Heart left ventricle (tissue), 16 donors: ENCODE results near the gene AKR7A2. TPM values are rescaled to one million over a fixed set of nuclear protein-coding genes. Genes with fewer than 3 reads are reported as not detected.
"Not testable (repeated sequence)": the region's sequence is repeated elsewhere in the genome, so short reads cannot be mapped to it uniquely, and the experiment has no call there.

Experiments used
- ATAC-seq, 4 donors: fragments of 200-7000 bp; cut with Tn5 transposase; one replicate each; pipeline ENCODE4 v1.9.1; 2020 to 2022; ENCODE audit warnings: moderate library complexity in 4 of 4, mild to moderate bottlenecking in 3 of 4, moderate number of reproducible peaks in 1 of 4
- DNase-seq, 5 donors: peaks; one replicate each; pipeline ENCODE4 v3.0.0-alpha.2; 2020
- H3K27ac ChIP-seq, 12 donors: fragments of 200-600 bp; sonication (generic) in 4 of 12; one replicate each; pipeline versions ENCODE4 v1.5.0 to v1.8.0; 2016 to 2022; ENCODE audit warnings: mild to moderate bottlenecking in 2 of 12
- H3K27me3 ChIP-seq, 9 donors: fragments of 200-600 bp; sonication (generic) in 2 of 9; one replicate each; pipeline versions ENCODE4 v1.5.1 to v1.8.0; 2016 to 2022; ENCODE audit warnings: mild to moderate bottlenecking in 3 of 9
- H3K36me3 ChIP-seq, 9 donors: fragments of 200-600 bp; sonication (generic) in 2 of 9; one replicate each; pipeline versions ENCODE4 v1.5.0 to v1.8.0; 2018 to 2022; ENCODE audit warnings: mild to moderate bottlenecking in 2 of 9
- H3K4me1 ChIP-seq, 12 donors: fragments of 200-600 bp; sonication (generic) in 4 of 12; one replicate each; pipeline versions ENCODE4 v1.5.0 to v1.8.0; 2016 to 2022; ENCODE audit warnings: mild to moderate bottlenecking in 3 of 12
- H3K4me3 ChIP-seq, 12 donors: fragments of 200-600 bp; sonication (generic) in 4 of 12; one replicate each; pipeline versions ENCODE4 v1.5.0 to v1.8.0; 2017 to 2022; ENCODE audit warnings: mild to moderate bottlenecking in 9 of 12, moderate library complexity in 4 of 12
- H3K9me3 ChIP-seq, 12 donors: fragments of 200-600 bp; sonication (generic) in 4 of 12; one replicate each; pipeline versions ENCODE4 v1.5.0 to v1.8.0; 2016 to 2022; ENCODE audit warnings: mild to moderate bottlenecking in 1 of 12
- CTCF ChIP-seq, 12 donors: fragments of 200-600 bp; sonication (generic) in 4 of 12; IDR thresholded peaks; one replicate each; pipeline versions ENCODE4 v1.5.0 to v1.8.0; 2018 to 2022; ENCODE audit warnings: antibody characterized with exemption in 12 of 12, mild to moderate bottlenecking in 5 of 12
- POLR2A ChIP-seq, 2 donors: fragments of 450-650 bp; IDR thresholded peaks; one replicate each; pipeline ENCODE4 v1.6.1; 2017; ENCODE audit warnings: antibody characterized with exemption in 2 of 2, mild to moderate bottlenecking in 2 of 2, moderate library complexity in 2 of 2
- WGBS, 4 donors: extraction: QIAGEN DNeasy Blood & Tissue Kit in 2 of 4; methylation state at CpG; one replicate each; pipeline versions ENCODE4 v1.1.5 to v1.1.7; 2013 to 2018; 5-methylcytosine and 5-hydroxymethylcytosine counted together
- intact Hi-C, 10 donors: fragments of 100-400 bp; cut with DNase I; formaldehyde crosslinking; loops; one replicate each; pipeline versions ENCODE4 v1.11.1 to v1.14.2; 2022
- polyA plus RNA-seq, 2 donors: library from polyadenylated mRNA; stranded (reverse); fragments of 200-250 nt; gene quantifications; one replicate each; pipeline ENCODE4 v1.2.3, GENCODE V29; 2013
- total RNA-seq, 9 donors: library from RNA; depleted of rRNA in 2 of 9; stranded (reverse); fragments of >200 nt in 2 of 9; fragmentation: NEBNext Ultra II Directional in 3 of 9; extraction: Animal tissue kit (Norgen Biotek cat#: 25700) in 3 of 9; gene quantifications; one replicate each; pipeline versions ENCODE4 v1.1.0 to v1.2.4, GENCODE V29; 2016 to 2023
- donor health status: ischemic (EF 13 %, LVEDD 7.1; RV severe dilation, severe dysfunction).
- donor health status: healthy with polysubstance abuse.
- donor health status: DM: no; HTN: yes; CAD: no.
- donor health status: DM: no; HTN: no; CAD: no.
- donor health status: ischemic (EF 25% LVEDD 6.9; RV normal size, moderate dysfunction).
- donor health status: ischemic (EF 25% LVEDD 5.7; RV mildly dilated, moderate dysfunction).
- donor health status: healthy.
- donor health status: DM: yes; HTN: yes; CAD: no.
- donor health status: ischemic (EF 35%, LVEDD 5.7; RV mildly dilated, moderate dysfunction).
- donor health status: nonischemic (EF 11% LVEDD 7.7; RV severe dilation, severe dysfunction).
- donor health status: DM: yes; HTN: yes; CAD: no.
- donor health status: PGD.
- donor health status: ischemic (EF 29% LVEDD 5.4; RV normal size, mild dysfunction).
- donor health status: nonischemic (EF 23%, LVEDD 6.1; RV moderate dilation, normal function).

The AKR7A2 gene
- total and polyA plus RNA-seq, 11 donors, result 13.8 to 97.5 (median 41.9) TPM

GRCh38 chr1:19300211-19300610 lies 11.7 kb downstream of the AKR7A2 start:
- ATAC-seq, result no peak

GRCh38 chr1:19294638-19295037 lies 17.3 kb downstream of the AKR7A2 start:
- no peak overlapping the region for H3K4me3 ChIP-seq
- ATAC-seq, result no peak
- H3K4me1 ChIP-seq, result peaks cover 0 to 3% (median under 1%) of the 10 kb centered on the region in 12 donors
- no peak for TF ChIP-seq POLR2A (IDR thresholded peaks at IDR 0.05)
- TF ChIP-seq CTCF (IDR thresholded peaks at IDR 0.05), result no peak
- no peak overlapping the region for H3K27ac ChIP-seq
- WGBS, 4 donors, result 74 to 100% (median 95%) methylated on average over 2 of the region's 2 CpGs
- peaks cover 0 to 22% (median 12%) of the 10 kb centered on the region in 12 donors for H3K9me3 ChIP-seq
- peaks cover 0 to under 1% (median 0%) of the 10 kb centered on the region in 9 donors for H3K27me3 ChIP-seq
- no peaks in the 10 kb centered on the region for H3K36me3 ChIP-seq
- intact Hi-C loops, result no loop called here
- DNase-seq, result no peak

More at GRCh38 chr1:19300211-19300610, 11.7 kb downstream of the AKR7A2 start:
- no peak overlapping the region for H3K4me3 ChIP-seq
- WGBS, 4 donors, result 81 to 89% (median 86%) methylated on average over 2 of the region's 2 CpGs; no CpG with 5 or more reads in 1 of the 4 donors
- H3K9me3 ChIP-seq, result peaks cover 0 to 5% (median under 1%) of the 10 kb centered on the region in 12 donors
- H3K36me3 ChIP-seq, result peaks cover 0 to 31% (median 27%) of the 10 kb centered on the region in 9 donors
- DNase-seq, result no peak
- H3K27ac ChIP-seq, result no peak overlapping the region
- intact Hi-C loops, result no loop called here
- no peaks in the 10 kb centered on the region for H3K27me3 ChIP-seq
- TF ChIP-seq CTCF (IDR thresholded peaks at IDR 0.05) (no peak), POLR2A (IDR thresholded peaks at IDR 0.05) (no peak)
- no peaks in the 10 kb centered on the region for H3K4me1 ChIP-seq

GRCh38 chr1:19289244-19289643 lies 22.7 kb downstream of the AKR7A2 start:
- H3K27ac ChIP-seq, result no peak overlapping the region
- H3K9me3 ChIP-seq, result peaks cover 0 to 8% (median 3%) of the 10 kb centered on the region in 12 donors
- ATAC-seq (peak in 2 of 4 donors; percentile 27 to 60), DNase-seq (no peak)
- H3K4me1 ChIP-seq, result peaks cover 0 to 21% (median 6%) of the 10 kb centered on the region in 12 donors
- intact Hi-C loops, result no loop called here
- H3K36me3 ChIP-seq, result no peaks in the 10 kb centered on the region
- 23 to 36% (median 30%) methylated on average over 2 of the region's 2 CpGs for WGBS, 4 donors
- TF ChIP-seq CTCF (IDR thresholded peaks at IDR 0.05) (no peak), POLR2A (IDR thresholded peaks at IDR 0.05) (no peak)
- H3K4me3 ChIP-seq, result peak overlapping the region in 11 of 12 donors; percentile 17 to 59 (median 47)
- H3K27me3 ChIP-seq, result peaks cover 0 to 5% (median 0%) of the 10 kb centered on the region in 9 donors

- intact Hi-C loops, H3K27me3 ChIP-seq, H3K9me3 ChIP-seq, H3K27ac ChIP-seq, H3K36me3 ChIP-seq: not testable (repeated sequence)
- peak; percentile 34 to 74 (median 48) for DNase-seq
- H3K4me3 ChIP-seq, result peak within 1 kb of the TSS in 11 of 12 donors; percentile 17 to 59 (median 47)
- 11 to 28% (median 18%) methylated on average over 26 to 75 of the region's 82 CpGs for WGBS, 4 donors
- ATAC-seq, result peak; percentile 61 to 90 (median 84)
- H3K4me1 ChIP-seq, result peaks cover 0 to 21% (median 6%) of the 10 kb centered on the region in 12 donors
These were observed 23.4 kb downstream of the AKR7A2 start, which contains the start of gene AKR7A3 for GRCh38 chr1:19288324-19289241. Gene AKR7A3 (minus strand): TSS chr1:19288770. CDS start chr1:19288709, 61 bp downstream.
